Stimulated activated CD4-positive, alpha-beta T cell treated with anti-CD3 and anti-CD28 coated beads, Interleukin-15, amount 100 ng/mL, for 48 hours (primary cell): Measurements from ENCODE around the gene FMNL3.

ENCODE experiments used
- DNase-seq, 2 donors: peaks; one replicate each; pipeline ENCODE4 v3.0.0-alpha.2; 2020; ENCODE audit warnings: low read depth in 2 of 2

Gene FMNL3

GRCh38 chr12:49674318-49674981, 32.8 kb downstream of the FMNL3 start:
- no peak for DNase-seq

- no peak for DNase-seq
Observed at GRCh38 chr12:49673446-49674317, 33.5 kb downstream of the FMNL3 start.

GRCh38 chr12:49672301-49673217, 34.6 kb downstream of the FMNL3 start:
- no peak for DNase-seq

- DNase-seq = peak; percentile 24 to 46
Observed at GRCh38 chr12:49671031-49671765, 36.0 kb downstream of the FMNL3 start.

- DNase-seq = no peak
Observed at GRCh38 chr12:49669796-49670195, 37.4 kb downstream of the FMNL3 start.

- DNase-seq = no peak
Observed at GRCh38 chr12:49667325-49668090, 39.7 kb downstream of the FMNL3 start.

GRCh38 chr12:49666176-49666575, 41.0 kb downstream of the FMNL3 start:
- no peak for DNase-seq

GRCh38 chr12:49665384-49665783, 41.8 kb downstream of the FMNL3 start:
- no peak for DNase-seq

GRCh38 chr12:49664591-49665239, 42.5 kb downstream of the FMNL3 start:
- DNase-seq = no peak

- no peak for DNase-seq
Observed at GRCh38 chr12:49664167-49664566, 43.0 kb downstream of the FMNL3 start.

- DNase-seq = peak; percentile 52 to 57
Observed at GRCh38 chr12:49662998-49663843, 44.0 kb downstream of the FMNL3 start.

- DNase-seq = no peak
Observed at GRCh38 chr12:49661746-49662145, 45.5 kb downstream of the FMNL3 start.

GRCh38 chr12:49661191-49661590, 46.0 kb downstream of the FMNL3 start:
- no peak for DNase-seq

- no peak for DNase-seq
Observed at GRCh38 chr12:49659753-49660152, 47.5 kb downstream of the FMNL3 start.

- DNase-seq = no peak
Observed at GRCh38 chr12:49658276-49658675, 48.9 kb downstream of the FMNL3 start.

GRCh38 chr12:49655595-49656236, 51.5 kb downstream of the FMNL3 start:
- DNase-seq = no peak

- DNase-seq = no peak
Observed at GRCh38 chr12:49654715-49655114, 52.5 kb downstream of the FMNL3 start.

GRCh38 chr12:49652921-49653520, 54.2 kb downstream of the FMNL3 start:
- no peak for DNase-seq
